Astrocyte (in vitro differentiated cells and primary cell): ENCODE results near the gene TNIK.

ENCODE experiments used
- EZH2 ChIP-seq: IDR thresholded peaks from 2 replicates; pipeline ENCODE4 v1.6.1; 2012; ENCODE audit warnings: mild to moderate bottlenecking, low read length, inconsistent platforms; ENCODE audit not compliant: insufficient read depth
- TF ChIP-seq, protein P1 (sequence below): IDR thresholded peaks from 2 replicates; pipeline ENCODE4 v1.5.1; 2011; ENCODE audit warnings: low read depth, mild to moderate bottlenecking, inconsistent platforms, low read length, moderate library complexity; ENCODE audit not compliant: insufficient read depth

DNA sequence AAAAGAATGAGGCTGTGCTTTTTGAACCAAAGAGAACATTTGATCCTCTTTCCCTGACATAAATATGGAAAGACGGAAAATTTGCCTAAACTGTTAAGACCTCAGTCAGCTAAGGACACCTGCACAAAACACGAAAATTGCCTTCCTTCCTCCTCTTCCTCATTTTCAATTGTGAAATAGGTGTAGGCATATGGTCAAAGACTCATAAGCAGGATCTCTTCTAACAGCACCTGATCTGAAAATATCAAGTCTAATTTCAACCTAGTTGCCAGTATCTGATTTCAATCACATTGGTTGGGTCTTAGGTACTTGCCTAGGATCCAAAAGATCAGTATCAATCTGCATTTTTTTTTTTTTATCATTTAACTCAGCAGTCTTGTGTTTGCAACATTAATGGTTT, 218.0 kb downstream of the TNIK start:
- TF ChIP-seq EZH2: no peak
- TF ChIP-seq, protein P1, sequence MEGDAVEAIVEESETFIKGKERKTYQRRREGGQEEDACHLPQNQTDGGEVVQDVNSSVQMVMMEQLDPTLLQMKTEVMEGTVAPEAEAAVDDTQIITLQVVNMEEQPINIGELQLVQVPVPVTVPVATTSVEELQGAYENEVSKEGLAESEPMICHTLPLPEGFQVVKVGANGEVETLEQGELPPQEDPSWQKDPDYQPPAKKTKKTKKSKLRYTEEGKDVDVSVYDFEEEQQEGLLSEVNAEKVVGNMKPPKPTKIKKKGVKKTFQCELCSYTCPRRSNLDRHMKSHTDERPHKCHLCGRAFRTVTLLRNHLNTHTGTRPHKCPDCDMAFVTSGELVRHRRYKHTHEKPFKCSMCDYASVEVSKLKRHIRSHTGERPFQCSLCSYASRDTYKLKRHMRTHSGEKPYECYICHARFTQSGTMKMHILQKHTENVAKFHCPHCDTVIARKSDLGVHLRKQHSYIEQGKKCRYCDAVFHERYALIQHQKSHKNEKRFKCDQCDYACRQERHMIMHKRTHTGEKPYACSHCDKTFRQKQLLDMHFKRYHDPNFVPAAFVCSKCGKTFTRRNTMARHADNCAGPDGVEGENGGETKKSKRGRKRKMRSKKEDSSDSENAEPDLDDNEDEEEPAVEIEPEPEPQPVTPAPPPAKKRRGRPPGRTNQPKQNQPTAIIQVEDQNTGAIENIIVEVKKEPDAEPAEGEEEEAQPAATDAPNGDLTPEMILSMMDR: no peak
